Upper lobe of right lung (tissue), 1 donor: ENCODE data around the gene SH3TC1. TPM values are rescaled to one million over a fixed set of nuclear protein-coding genes. Genes with fewer than 3 reads are reported as not detected.
A peak's percentile ranks its signal among the peaks of the same experiment; 100 is the strongest.

Experiments
- ATAC-seq: fragments of 200-7000 bp; cut with Tn5 transposase; one replicate; pipeline ENCODE4 v1.9.1; 2020; ENCODE audit warnings: mild to moderate bottlenecking, moderate library complexity
- DNase-seq: peaks from one replicate; pipeline ENCODE4 v3.0.0-alpha.2; 2020
- H3K27ac ChIP-seq: fragments of 200-600 bp; one replicate; pipeline ENCODE4 v1.8.0; 2022
- H3K27me3 ChIP-seq: fragments of 200-600 bp; one replicate; pipeline ENCODE4 v1.8.0; 2022; ENCODE audit warnings: mild to moderate bottlenecking
- H3K36me3 ChIP-seq: fragments of 200-600 bp; one replicate; pipeline ENCODE4 v1.8.0; 2022
- H3K4me1 ChIP-seq: fragments of 200-600 bp; one replicate; pipeline ENCODE4 v1.8.0; 2022
- H3K4me3 ChIP-seq: fragments of 200-600 bp; one replicate; pipeline ENCODE4 v1.8.0; 2022; ENCODE audit warnings: mild to moderate bottlenecking
- H3K9me3 ChIP-seq: fragments of 200-600 bp; one replicate; pipeline ENCODE4 v1.8.0; 2022
- intact Hi-C: fragments of 100-400 bp; cut with DNase I; formaldehyde crosslinking; loops from one replicate; pipeline ENCODE4 v1.11.0; 2022
- total RNA-seq: library from RNA; stranded (reverse); fragmentation: NEBNext Ultra II Directional; extraction: Animal tissue kit (Norgen Biotek cat#: 25700); gene quantifications from one replicate; pipeline ENCODE4 v1.2.1, GENCODE V29; 2021
- TF ChIP-seq, protein P1 (sequence below): fragments of 200-600 bp; IDR thresholded peaks from one replicate; pipeline ENCODE4 v1.8.0; 2022; ENCODE audit warnings: antibody characterized with exemption
- donor health status: DM: no; HTN: yes; CAD: no; lungs with severe emphysema.

The SH3TC1 gene
- total RNA-seq, 1 donor from 2014 or later = 71.7 TPM

GRCh38 chr4:8270912-8271815, 72.1 kb downstream of the SH3TC1 start:
- Histone ChIP-seq H3K27ac (no peak overlapping the region), H3K27me3 (no peaks in the 10 kb centered on the region), H3K9me3 (no peaks in the 10 kb centered on the region), H3K4me3 (peak overlapping the region; percentile 42), H3K36me3 (no peaks in the 10 kb centered on the region), H3K4me1 (peaks cover 34% of the 10 kb centered on the region)
- intact Hi-C loops = no loop called here
- ATAC-seq = no peak
- TF ChIP-seq, protein P1, sequence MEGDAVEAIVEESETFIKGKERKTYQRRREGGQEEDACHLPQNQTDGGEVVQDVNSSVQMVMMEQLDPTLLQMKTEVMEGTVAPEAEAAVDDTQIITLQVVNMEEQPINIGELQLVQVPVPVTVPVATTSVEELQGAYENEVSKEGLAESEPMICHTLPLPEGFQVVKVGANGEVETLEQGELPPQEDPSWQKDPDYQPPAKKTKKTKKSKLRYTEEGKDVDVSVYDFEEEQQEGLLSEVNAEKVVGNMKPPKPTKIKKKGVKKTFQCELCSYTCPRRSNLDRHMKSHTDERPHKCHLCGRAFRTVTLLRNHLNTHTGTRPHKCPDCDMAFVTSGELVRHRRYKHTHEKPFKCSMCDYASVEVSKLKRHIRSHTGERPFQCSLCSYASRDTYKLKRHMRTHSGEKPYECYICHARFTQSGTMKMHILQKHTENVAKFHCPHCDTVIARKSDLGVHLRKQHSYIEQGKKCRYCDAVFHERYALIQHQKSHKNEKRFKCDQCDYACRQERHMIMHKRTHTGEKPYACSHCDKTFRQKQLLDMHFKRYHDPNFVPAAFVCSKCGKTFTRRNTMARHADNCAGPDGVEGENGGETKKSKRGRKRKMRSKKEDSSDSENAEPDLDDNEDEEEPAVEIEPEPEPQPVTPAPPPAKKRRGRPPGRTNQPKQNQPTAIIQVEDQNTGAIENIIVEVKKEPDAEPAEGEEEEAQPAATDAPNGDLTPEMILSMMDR = no peak
- DNase-seq = no peak

DNA sequence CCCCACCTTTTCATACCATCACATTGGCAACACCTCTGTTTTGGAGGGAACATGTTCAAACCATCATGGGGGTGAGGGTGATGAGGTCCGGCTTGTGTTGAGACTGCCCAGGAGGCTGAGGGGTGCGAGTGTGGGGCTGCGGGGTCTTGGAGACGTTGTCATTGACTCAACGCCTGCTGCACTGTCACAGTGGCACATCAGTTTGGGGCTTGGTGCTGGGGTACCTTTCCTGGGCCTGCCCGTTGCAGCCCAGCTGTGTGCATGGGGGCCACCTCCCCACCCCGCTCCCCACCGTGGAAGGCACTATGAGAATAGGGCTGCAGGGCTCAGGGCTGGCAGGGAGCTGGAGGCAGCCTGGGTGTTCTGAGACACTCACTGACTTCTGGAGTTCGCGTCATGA, 72.7 kb downstream of the SH3TC1 start:
- H3K27ac ChIP-seq = no peak overlapping the region
- intact Hi-C loops = no loop called here
- no peak overlapping the region for H3K4me3 ChIP-seq
- no peaks in the 10 kb centered on the region for H3K27me3 ChIP-seq
- TF ChIP-seq, protein P1 = no peak
- ATAC-seq (no peak), DNase-seq (no peak)
- no peaks in the 10 kb centered on the region for H3K36me3 ChIP-seq
- H3K4me1 ChIP-seq = peaks cover 40% of the 10 kb centered on the region
- no peaks in the 10 kb centered on the region for H3K9me3 ChIP-seq

GRCh38 chr4:8272472-8273428, 73.7 kb downstream of the SH3TC1 start:
- no peaks in the 10 kb centered on the region for H3K9me3 ChIP-seq
- peak overlapping the region; percentile 4 for H3K27ac ChIP-seq
- ATAC-seq = no peak
- TF ChIP-seq, protein P1 = no peak
- no peaks in the 10 kb centered on the region for H3K36me3 ChIP-seq
- peaks cover 35% of the 10 kb centered on the region for H3K4me1 ChIP-seq
- no peaks in the 10 kb centered on the region for H3K27me3 ChIP-seq
- H3K4me3 ChIP-seq = no peak overlapping the region
- DNase-seq = no peak
- intact Hi-C loops = no loop called here

- Histone ChIP-seq H3K4me1 (peaks cover 35% of the 10 kb centered on the region), H3K36me3 (no peaks in the 10 kb centered on the region)
- ATAC-seq = no peak
These were observed 74.4 kb downstream of the SH3TC1 start for GRCh38 chr4:8273450-8273849.

DNA sequence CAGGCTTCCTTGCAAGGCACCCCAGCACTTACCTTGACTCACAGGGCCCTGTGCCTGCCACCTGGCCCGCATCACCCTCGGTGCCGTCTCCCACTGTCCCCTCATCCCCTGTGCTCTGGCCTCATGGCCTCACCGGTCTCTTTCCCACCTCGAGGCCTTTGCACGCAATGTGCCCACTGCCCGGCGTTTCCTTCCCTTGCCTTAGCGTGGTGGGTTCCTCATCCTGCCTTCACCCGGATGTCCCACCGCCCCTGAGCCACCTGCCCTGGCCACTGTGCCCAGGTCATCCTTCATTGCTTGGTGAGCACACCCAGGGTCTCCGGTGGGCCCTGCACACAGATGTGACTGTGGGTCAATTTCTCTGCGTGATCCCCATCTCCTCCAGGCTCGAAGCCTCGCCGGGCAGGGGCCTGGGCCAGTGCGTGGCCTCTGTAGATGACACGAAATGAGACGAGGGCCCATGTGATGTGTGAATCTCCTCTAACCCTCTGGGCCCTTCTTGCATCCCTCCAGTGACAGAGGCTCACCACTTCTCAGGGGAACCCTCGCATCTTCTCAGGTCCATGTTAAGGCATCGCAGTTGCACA, 75.1 kb downstream of the SH3TC1 start:
- TF ChIP-seq, protein P1 = no peak
- intact Hi-C loops = no loop called here
- no peaks in the 10 kb centered on the region for H3K9me3 ChIP-seq
- no peak for ATAC-seq
- H3K4me1 ChIP-seq = peaks cover 35% of the 10 kb centered on the region
- no peak overlapping the region for H3K4me3 ChIP-seq
- no peak for DNase-seq
- H3K36me3 ChIP-seq = no peaks in the 10 kb centered on the region
- no peak overlapping the region for H3K27ac ChIP-seq
- H3K27me3 ChIP-seq = no peaks in the 10 kb centered on the region

More at GRCh38 chr4:8273450-8273849, 74.4 kb downstream of the SH3TC1 start:
- intact Hi-C loops = no loop called here
- Histone ChIP-seq H3K27ac (peak overlapping the region; percentile 4), H3K4me3 (no peak overlapping the region), H3K27me3 (no peaks in the 10 kb centered on the region), H3K9me3 (no peaks in the 10 kb centered on the region)
- TF ChIP-seq, protein P1 = no peak
- no peak for DNase-seq
